PC-3 (cell line): Measurements from ENCODE around the gene ZCCHC9. TPM values are rescaled to one million over a fixed set of nuclear protein-coding genes. Genes with fewer than 3 reads are reported as not detected.

Source experiments
- ATAC-seq: fragments of 200-7000 bp; cut with Tn5 transposase; 2 replicates; pipeline ENCODE4 v1.9.1; 2020; ENCODE audit warnings: mild to moderate bottlenecking, moderate library complexity
- BruUV-seq: library from RNA; stranded (reverse); fragments of 400-500 nt; replicated peaks from 2 replicates; lab custom pipeline; 2021; lab: Mats Ljungman, UMichigan
- CTCF ChIA-PET: fragments of 300-600 bp; sonication (Branson Sonifier 250); formaldehyde crosslinking; loops from one replicate; lab custom pipeline; 2022; ENCODE audit warnings: antibody characterized with exemption; lab: Charles Lee
- POLR2A ChIA-PET: fragments of 300-600 bp; sonication (Branson Sonifier 250); formaldehyde crosslinking; loops from one replicate; lab custom pipeline; 2022; ENCODE audit warnings: antibody characterized with exemption; ENCODE audit not compliant: unreplicated experiment; lab: Charles Lee
- DNase-seq: peaks from one replicate; pipeline ENCODE4 v3.0.0-alpha.2; 2015
- H2AFZ ChIP-seq: fragments of 300-600 bp; sonication (generic); 2 replicates; pipeline ENCODE4 v1.6.0; 2016; ENCODE audit warnings: antibody characterized with exemption, low read length
- H3F3A ChIP-seq: fragments of 300-600 bp; sonication (generic); one replicate; pipeline ENCODE4 v1.6.0; 2017; ENCODE audit warnings: antibody characterized with exemption, low read length, control low read depth, mild to moderate bottlenecking; ENCODE audit not compliant: unreplicated experiment
- H3K27ac ChIP-seq: fragments of 300-600 bp; sonication (generic); 2 replicates; pipeline ENCODE4 v1.5.1; 2016; ENCODE audit warnings: mild to moderate bottlenecking, low read length
- H3K27me3 ChIP-seq: fragments of 300-600 bp; sonication (generic); 2 replicates; pipeline ENCODE4 v1.6.1; 2016; ENCODE audit warnings: low read length, mixed read lengths
- H3K36me3 ChIP-seq: fragments of 300-600 bp; sonication (generic); 2 replicates; pipeline ENCODE4 v1.6.1; 2016; ENCODE audit warnings: low read depth, mixed run types, low read length, mixed read lengths
- H3K4me1 ChIP-seq: fragments of 300-600 bp; sonication (generic); 2 replicates; pipeline ENCODE4 v1.5.1; 2016; ENCODE audit warnings: low read length; ENCODE audit not compliant: insufficient read depth
- H3K4me2 ChIP-seq: fragments of 300-600 bp; sonication (generic); 2 replicates; pipeline ENCODE4 v1.6.0; 2016; ENCODE audit warnings: low read length
- H3K4me3 ChIP-seq: fragments of 300-600 bp; sonication (generic); 2 replicates; pipeline ENCODE4 v1.5.1; 2016; ENCODE audit warnings: mild to moderate bottlenecking, low read length, mixed read lengths
- H3K79me2 ChIP-seq: fragments of 300-600 bp; sonication (generic); 2 replicates; pipeline ENCODE4 v1.6.1; 2017; ENCODE audit warnings: low read length, mixed read lengths
- H3K9ac ChIP-seq: fragments of 300-600 bp; sonication (generic); 2 replicates; pipeline ENCODE4 v1.6.0; 2016; ENCODE audit warnings: mild to moderate bottlenecking, low read length
- H3K9me2 ChIP-seq: fragments of 300-600 bp; sonication (generic); replicated peaks from 2 replicates; pipeline ENCODE4 v1.6.1; 2016; ENCODE audit warnings: mixed run types, low read length, mixed read lengths
- H3K9me3 ChIP-seq: fragments of 300-600 bp; sonication (generic); 2 replicates; pipeline ENCODE4 v1.6.1; 2016; ENCODE audit warnings: low read length, mixed read lengths
- H4K20me1 ChIP-seq: fragments of 300-600 bp; sonication (generic); 2 replicates; pipeline ENCODE4 v1.6.1; 2016; ENCODE audit warnings: low read length, mixed read lengths
- EZH2 ChIP-seq: fragments of 300-600 bp; sonication (generic); IDR thresholded peaks from one replicate; pipeline ENCODE4 v1.6.1; 2017; ENCODE audit warnings: antibody characterized with exemption, mild to moderate bottlenecking, low read length; ENCODE audit not compliant: unreplicated experiment
- EZH2phosphoT487 ChIP-seq: fragments of 300-600 bp; sonication (generic); IDR thresholded peaks from 2 replicates; pipeline ENCODE4 v1.6.1; 2018; ENCODE audit warnings: mild to moderate bottlenecking, antibody characterized with exemption, low read length, borderline replicate concordance
- intact Hi-C: fragments of 100-400 bp; cut with micrococcal nuclease; formaldehyde crosslinking; loops from 2 replicates; pipeline ENCODE4 v1.9.0; 2023
- total RNA-seq: library from RNA; depleted of rRNA; stranded (reverse); fragments of >200 nt; gene quantifications from 2 replicates; pipeline ENCODE4 v1.2.3, GENCODE V29; 2014
- TF ChIP-seq, protein P1 (sequence below): fragments of 300-600 bp; sonication (generic); conservative IDR thresholded peaks from 2 replicates; pipeline ENCODE4 v1.5.1; 2017; ENCODE audit warnings: antibody characterized with exemption, low read depth, mild to moderate bottlenecking, low read length

ZCCHC9 gene
- total RNA-seq, 1 experiment from 2014 or later = 19.4 TPM

GRCh38 chr5:81310402-81311063 is 9.1 kb downstream of the ZCCHC9 start:
- Histone ChIP-seq H3K4me2 (no peak overlapping the region), H4K20me1 (no peaks in the 10 kb centered on the region), H3K4me3 (no peak overlapping the region), H3K4me1 (no peaks in the 10 kb centered on the region), H3K9ac (no peak overlapping the region), H3K79me2 (peaks cover 4% of the 10 kb centered on the region), H3K9me3 (no peaks in the 10 kb centered on the region), H3K36me3 (peaks cover 15% of the 10 kb centered on the region; the same call in 1 of the 2 replicates), H3K9me2 (no peaks in the 10 kb centered on the region), H3K27me3 (no peaks in the 10 kb centered on the region), H3K27ac (no peak overlapping the region), H2AFZ (no peak overlapping the region), H3F3A (no peaks in the 10 kb centered on the region)
- no TSS peak for BruUV-seq
- intact Hi-C loops = no loop called here
- ATAC-seq = no peak
- DNase-seq = no peak
- CTCF ChIA-PET = no interaction called here
- TF ChIP-seq, protein P1, sequence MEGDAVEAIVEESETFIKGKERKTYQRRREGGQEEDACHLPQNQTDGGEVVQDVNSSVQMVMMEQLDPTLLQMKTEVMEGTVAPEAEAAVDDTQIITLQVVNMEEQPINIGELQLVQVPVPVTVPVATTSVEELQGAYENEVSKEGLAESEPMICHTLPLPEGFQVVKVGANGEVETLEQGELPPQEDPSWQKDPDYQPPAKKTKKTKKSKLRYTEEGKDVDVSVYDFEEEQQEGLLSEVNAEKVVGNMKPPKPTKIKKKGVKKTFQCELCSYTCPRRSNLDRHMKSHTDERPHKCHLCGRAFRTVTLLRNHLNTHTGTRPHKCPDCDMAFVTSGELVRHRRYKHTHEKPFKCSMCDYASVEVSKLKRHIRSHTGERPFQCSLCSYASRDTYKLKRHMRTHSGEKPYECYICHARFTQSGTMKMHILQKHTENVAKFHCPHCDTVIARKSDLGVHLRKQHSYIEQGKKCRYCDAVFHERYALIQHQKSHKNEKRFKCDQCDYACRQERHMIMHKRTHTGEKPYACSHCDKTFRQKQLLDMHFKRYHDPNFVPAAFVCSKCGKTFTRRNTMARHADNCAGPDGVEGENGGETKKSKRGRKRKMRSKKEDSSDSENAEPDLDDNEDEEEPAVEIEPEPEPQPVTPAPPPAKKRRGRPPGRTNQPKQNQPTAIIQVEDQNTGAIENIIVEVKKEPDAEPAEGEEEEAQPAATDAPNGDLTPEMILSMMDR = no peak
- no peak for TF ChIP-seq EZH2phosphoT487
- TF ChIP-seq EZH2 = no peak
- POLR2A ChIA-PET = no interaction called here

GRCh38 chr5:81313278-81313677 is 11.9 kb downstream of the ZCCHC9 start:
- H3K36me3 ChIP-seq = peaks cover 12% of the 10 kb centered on the region; the same call in 1 of the 2 replicates
- no peaks in the 10 kb centered on the region for H3K9me2 ChIP-seq
- no peaks in the 10 kb centered on the region for H4K20me1 ChIP-seq
- ATAC-seq (no peak), DNase-seq (no peak)
- H3K4me1 ChIP-seq = no peaks in the 10 kb centered on the region
- TF ChIP-seq EZH2phosphoT487 (no peak), EZH2 (no peak)
- TF ChIP-seq, protein P1 = no peak
- H3K4me3 ChIP-seq = no peak overlapping the region
- H3K4me2 ChIP-seq = no peak overlapping the region
- ChIA-PET CTCF (no interaction called here), POLR2A (no interaction called here)
- H3F3A ChIP-seq = no peaks in the 10 kb centered on the region
- BruUV-seq = no TSS peak
- no peak overlapping the region for H3K27ac ChIP-seq
- H3K9ac ChIP-seq = no peak overlapping the region
- H3K9me3 ChIP-seq = no peaks in the 10 kb centered on the region
- no peak overlapping the region for H2AFZ ChIP-seq
- intact Hi-C loops = no loop called here
- no peaks in the 10 kb centered on the region for H3K27me3 ChIP-seq
- no peaks in the 10 kb centered on the region for H3K79me2 ChIP-seq

GRCh38 chr5:81313686-81314085 is 12.3 kb downstream of the ZCCHC9 start:
- H3K4me3 ChIP-seq = no peak overlapping the region
- DNase-seq (no peak), ATAC-seq (no peak)
- no peaks in the 10 kb centered on the region for H3K9me3 ChIP-seq
- no peak overlapping the region for H2AFZ ChIP-seq
- peaks cover 12% of the 10 kb centered on the region; the same call in 1 of the 2 replicates for H3K36me3 ChIP-seq
- no peak overlapping the region for H3K9ac ChIP-seq
- H3K27me3 ChIP-seq = no peaks in the 10 kb centered on the region
- POLR2A ChIA-PET = no interaction called here
- no peaks in the 10 kb centered on the region for H3F3A ChIP-seq
- BruUV-seq = no TSS peak
- no peaks in the 10 kb centered on the region for H3K79me2 ChIP-seq
- TF ChIP-seq, protein P1 = no peak
- TF ChIP-seq EZH2phosphoT487 (no peak), EZH2 (no peak)
- no peaks in the 10 kb centered on the region for H3K4me1 ChIP-seq
- no peak overlapping the region for H3K4me2 ChIP-seq
- intact Hi-C loops = no loop called here
- CTCF ChIA-PET = no interaction called here
- H3K27ac ChIP-seq = no peak overlapping the region
- no peaks in the 10 kb centered on the region for H3K9me2 ChIP-seq
- H4K20me1 ChIP-seq = no peaks in the 10 kb centered on the region
